Heart left ventricle (tissue), 16 donors: ENCODE results near the gene LCN1. TPM values are rescaled to one million over a fixed set of nuclear protein-coding genes. Genes with fewer than 3 reads are reported as not detected.
"Not testable (repeated sequence)": the region's sequence is repeated elsewhere in the genome, so short reads cannot be mapped to it uniquely, and the experiment has no call there.

Experiments used
- ATAC-seq, 4 donors: fragments of 200-7000 bp; cut with Tn5 transposase; one replicate each; pipeline ENCODE4 v1.9.1; 2020 to 2022; ENCODE audit warnings: moderate library complexity in 4 of 4, mild to moderate bottlenecking in 3 of 4, moderate number of reproducible peaks in 1 of 4
- DNase-seq, 5 donors: peaks; one replicate each; pipeline ENCODE4 v3.0.0-alpha.2; 2020
- H3K27ac ChIP-seq, 12 donors: fragments of 200-600 bp; sonication (generic) in 4 of 12; one replicate each; pipeline versions ENCODE4 v1.5.0 to v1.8.0; 2016 to 2022; ENCODE audit warnings: mild to moderate bottlenecking in 2 of 12
- H3K27me3 ChIP-seq, 9 donors: fragments of 200-600 bp; sonication (generic) in 2 of 9; one replicate each; pipeline versions ENCODE4 v1.5.1 to v1.8.0; 2016 to 2022; ENCODE audit warnings: mild to moderate bottlenecking in 3 of 9
- H3K36me3 ChIP-seq, 9 donors: fragments of 200-600 bp; sonication (generic) in 2 of 9; one replicate each; pipeline versions ENCODE4 v1.5.0 to v1.8.0; 2018 to 2022; ENCODE audit warnings: mild to moderate bottlenecking in 2 of 9
- H3K4me1 ChIP-seq, 12 donors: fragments of 200-600 bp; sonication (generic) in 4 of 12; one replicate each; pipeline versions ENCODE4 v1.5.0 to v1.8.0; 2016 to 2022; ENCODE audit warnings: mild to moderate bottlenecking in 3 of 12
- H3K4me3 ChIP-seq, 12 donors: fragments of 200-600 bp; sonication (generic) in 4 of 12; one replicate each; pipeline versions ENCODE4 v1.5.0 to v1.8.0; 2017 to 2022; ENCODE audit warnings: mild to moderate bottlenecking in 9 of 12, moderate library complexity in 4 of 12
- H3K9me3 ChIP-seq, 12 donors: fragments of 200-600 bp; sonication (generic) in 4 of 12; one replicate each; pipeline versions ENCODE4 v1.5.0 to v1.8.0; 2016 to 2022; ENCODE audit warnings: mild to moderate bottlenecking in 1 of 12
- POLR2A ChIP-seq, 2 donors: fragments of 450-650 bp; IDR thresholded peaks; one replicate each; pipeline ENCODE4 v1.6.1; 2017; ENCODE audit warnings: antibody characterized with exemption in 2 of 2, mild to moderate bottlenecking in 2 of 2, moderate library complexity in 2 of 2
- WGBS, 4 donors: extraction: QIAGEN DNeasy Blood & Tissue Kit in 2 of 4; methylation state at CpG; one replicate each; pipeline versions ENCODE4 v1.1.5 to v1.1.7; 2013 to 2018; 5-methylcytosine and 5-hydroxymethylcytosine counted together
- intact Hi-C, 10 donors: fragments of 100-400 bp; cut with DNase I; formaldehyde crosslinking; loops; one replicate each; pipeline versions ENCODE4 v1.11.1 to v1.14.2; 2022
- polyA plus RNA-seq, 2 donors: library from polyadenylated mRNA; stranded (reverse); fragments of 200-250 nt; gene quantifications; one replicate each; pipeline ENCODE4 v1.2.3, GENCODE V29; 2013
- total RNA-seq, 9 donors: library from RNA; depleted of rRNA in 2 of 9; stranded (reverse); fragments of >200 nt in 2 of 9; fragmentation: NEBNext Ultra II Directional in 3 of 9; extraction: Animal tissue kit (Norgen Biotek cat#: 25700) in 3 of 9; gene quantifications; one replicate each; pipeline versions ENCODE4 v1.1.0 to v1.2.4, GENCODE V29; 2016 to 2023
- TF ChIP-seq, protein P1 (sequence below), 12 donors: fragments of 200-600 bp; sonication (generic) in 4 of 12; IDR thresholded peaks; one replicate each; pipeline versions ENCODE4 v1.5.0 to v1.8.0; 2018 to 2022; ENCODE audit warnings: antibody characterized with exemption in 12 of 12, mild to moderate bottlenecking in 5 of 12
- donor health status: ischemic (EF 13 %, LVEDD 7.1; RV severe dilation, severe dysfunction).
- donor health status: healthy with polysubstance abuse.
- donor health status: DM: no; HTN: yes; CAD: no.
- donor health status: DM: no; HTN: no; CAD: no.
- donor health status: ischemic (EF 25% LVEDD 6.9; RV normal size, moderate dysfunction).
- donor health status: ischemic (EF 25% LVEDD 5.7; RV mildly dilated, moderate dysfunction).
- donor health status: healthy.
- donor health status: DM: yes; HTN: yes; CAD: no.
- donor health status: ischemic (EF 35%, LVEDD 5.7; RV mildly dilated, moderate dysfunction).
- donor health status: nonischemic (EF 11% LVEDD 7.7; RV severe dilation, severe dysfunction).
- donor health status: DM: yes; HTN: yes; CAD: no.
- donor health status: PGD.
- donor health status: ischemic (EF 29% LVEDD 5.4; RV normal size, mild dysfunction).
- donor health status: nonischemic (EF 23%, LVEDD 6.1; RV moderate dilation, normal function).

The LCN1 gene
- total and polyA plus RNA-seq, 11 donors = 0.33 to 0.50 (median 0.37) TPM; not detected in 8

GRCh38 chr9:135544981-135545635 lies 23.9 kb downstream of the LCN1 start:
- no peak for TF ChIP-seq POLR2A (IDR thresholded peaks at IDR 0.05)
- TF ChIP-seq, protein P1, sequence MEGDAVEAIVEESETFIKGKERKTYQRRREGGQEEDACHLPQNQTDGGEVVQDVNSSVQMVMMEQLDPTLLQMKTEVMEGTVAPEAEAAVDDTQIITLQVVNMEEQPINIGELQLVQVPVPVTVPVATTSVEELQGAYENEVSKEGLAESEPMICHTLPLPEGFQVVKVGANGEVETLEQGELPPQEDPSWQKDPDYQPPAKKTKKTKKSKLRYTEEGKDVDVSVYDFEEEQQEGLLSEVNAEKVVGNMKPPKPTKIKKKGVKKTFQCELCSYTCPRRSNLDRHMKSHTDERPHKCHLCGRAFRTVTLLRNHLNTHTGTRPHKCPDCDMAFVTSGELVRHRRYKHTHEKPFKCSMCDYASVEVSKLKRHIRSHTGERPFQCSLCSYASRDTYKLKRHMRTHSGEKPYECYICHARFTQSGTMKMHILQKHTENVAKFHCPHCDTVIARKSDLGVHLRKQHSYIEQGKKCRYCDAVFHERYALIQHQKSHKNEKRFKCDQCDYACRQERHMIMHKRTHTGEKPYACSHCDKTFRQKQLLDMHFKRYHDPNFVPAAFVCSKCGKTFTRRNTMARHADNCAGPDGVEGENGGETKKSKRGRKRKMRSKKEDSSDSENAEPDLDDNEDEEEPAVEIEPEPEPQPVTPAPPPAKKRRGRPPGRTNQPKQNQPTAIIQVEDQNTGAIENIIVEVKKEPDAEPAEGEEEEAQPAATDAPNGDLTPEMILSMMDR (IDR thresholded peaks at IDR 0.05) = no peak
- WGBS, 4 donors = 75 to 90% (median 83%) methylated on average over 18 of the region's 18 CpGs
- DNase-seq (no peak), ATAC-seq (no peak)
- no peaks in the 10 kb centered on the region for H3K4me1 ChIP-seq
- H3K27ac ChIP-seq = no peak overlapping the region
- intact Hi-C loops = no loop called here
- no peaks in the 10 kb centered on the region for H3K9me3 ChIP-seq
- H3K27me3 ChIP-seq = peaks cover 0 to 4% (median 0%) of the 10 kb centered on the region in 9 donors
- no peak overlapping the region for H3K4me3 ChIP-seq
- no peaks in the 10 kb centered on the region for H3K36me3 ChIP-seq

DNA sequence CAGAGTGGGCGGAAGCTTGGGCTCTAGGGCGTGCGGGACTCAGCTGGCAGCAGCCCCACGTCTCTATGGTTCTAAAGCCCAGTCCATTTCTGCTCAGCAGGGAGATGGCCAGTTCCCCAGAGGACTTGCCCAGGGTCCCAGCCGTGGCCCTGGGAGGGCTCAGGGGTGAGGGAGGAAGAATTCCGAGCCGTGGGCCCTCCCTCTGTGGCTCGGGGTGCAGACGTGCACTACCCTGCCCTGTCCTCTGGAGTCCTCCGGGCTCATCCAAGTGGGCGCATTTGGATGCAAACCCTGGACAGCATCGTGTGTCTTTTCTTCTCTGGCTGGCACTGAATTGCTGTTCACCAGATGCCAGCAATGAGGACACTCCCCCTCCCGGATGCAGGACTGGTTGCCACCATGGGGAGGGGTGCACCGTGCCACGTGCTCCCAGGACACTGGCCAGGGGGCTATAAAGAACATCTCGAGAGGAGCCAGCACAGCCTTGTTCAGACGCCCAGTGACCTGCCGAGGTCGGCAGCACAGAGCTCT lies 24.5 kb downstream of the LCN1 start, which contains the start of gene OBP2A:
Gene OBP2A, plus strand, starts transcription at position 481 of the 531 bp plus-strand sequence. CDS start 55 bp downstream, outside the sequence.
- H3K4me3 ChIP-seq, H3K27me3 ChIP-seq, ATAC-seq, H3K36me3 ChIP-seq, H3K4me1 ChIP-seq, H3K9me3 ChIP-seq, H3K27ac ChIP-seq, intact Hi-C loops, DNase-seq: not testable (repeated sequence)
- 75 to 80% (median 78%) methylated on average over 7 to 15 of the region's 19 CpGs for WGBS, 4 donors

DNA sequence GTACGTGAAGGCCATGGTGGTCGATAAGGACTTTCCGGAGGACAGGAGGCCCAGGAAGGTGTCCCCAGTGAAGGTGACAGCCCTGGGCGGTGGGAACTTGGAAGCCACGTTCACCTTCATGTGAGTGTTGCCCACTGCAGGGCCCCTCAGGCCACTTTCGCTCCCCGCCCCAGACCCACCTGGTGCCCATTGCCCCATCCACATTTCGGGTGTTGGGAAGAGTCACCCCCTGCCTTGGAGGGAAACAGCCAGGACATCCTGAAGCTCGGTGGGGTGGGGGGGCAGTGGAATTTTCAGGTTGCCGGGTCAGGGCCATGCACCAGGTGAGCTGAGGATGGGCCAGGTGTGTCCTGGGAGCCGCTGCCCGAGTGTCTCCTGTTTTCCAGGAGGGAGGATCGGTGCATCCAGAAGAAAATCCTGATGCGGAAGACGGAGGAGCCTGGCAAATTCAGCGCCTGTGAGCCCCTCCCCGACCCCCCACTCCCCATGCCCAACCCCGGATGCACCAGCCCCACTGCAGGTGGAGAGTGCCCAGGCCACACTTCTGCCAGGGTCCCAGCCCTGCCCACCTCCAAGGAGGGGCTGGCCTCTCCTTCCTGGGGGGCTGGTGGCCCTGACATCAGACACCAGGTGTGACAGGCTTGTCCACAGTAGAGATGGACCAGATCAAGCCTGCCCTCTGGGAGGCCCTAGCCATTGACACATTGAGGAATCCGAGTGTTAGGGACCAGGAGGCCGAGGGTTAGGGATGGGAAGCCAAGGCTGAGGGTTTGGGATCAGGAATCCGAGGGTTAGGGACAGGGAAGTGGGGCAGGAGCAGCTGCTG lies 25.8 kb downstream of the LCN1 start:
- 85 to 94% (median 89%) methylated on average over 2 to 20 of the region's 21 CpGs for whole genome bisulfite sequencing, 4 donors
- H3K4me1 ChIP-seq, H3K36me3 ChIP-seq, intact Hi-C loops, H3K27me3 ChIP-seq, H3K27ac ChIP-seq, DNase-seq, H3K4me3 ChIP-seq, ATAC-seq, H3K9me3 ChIP-seq: not testable (repeated sequence)

DNA sequence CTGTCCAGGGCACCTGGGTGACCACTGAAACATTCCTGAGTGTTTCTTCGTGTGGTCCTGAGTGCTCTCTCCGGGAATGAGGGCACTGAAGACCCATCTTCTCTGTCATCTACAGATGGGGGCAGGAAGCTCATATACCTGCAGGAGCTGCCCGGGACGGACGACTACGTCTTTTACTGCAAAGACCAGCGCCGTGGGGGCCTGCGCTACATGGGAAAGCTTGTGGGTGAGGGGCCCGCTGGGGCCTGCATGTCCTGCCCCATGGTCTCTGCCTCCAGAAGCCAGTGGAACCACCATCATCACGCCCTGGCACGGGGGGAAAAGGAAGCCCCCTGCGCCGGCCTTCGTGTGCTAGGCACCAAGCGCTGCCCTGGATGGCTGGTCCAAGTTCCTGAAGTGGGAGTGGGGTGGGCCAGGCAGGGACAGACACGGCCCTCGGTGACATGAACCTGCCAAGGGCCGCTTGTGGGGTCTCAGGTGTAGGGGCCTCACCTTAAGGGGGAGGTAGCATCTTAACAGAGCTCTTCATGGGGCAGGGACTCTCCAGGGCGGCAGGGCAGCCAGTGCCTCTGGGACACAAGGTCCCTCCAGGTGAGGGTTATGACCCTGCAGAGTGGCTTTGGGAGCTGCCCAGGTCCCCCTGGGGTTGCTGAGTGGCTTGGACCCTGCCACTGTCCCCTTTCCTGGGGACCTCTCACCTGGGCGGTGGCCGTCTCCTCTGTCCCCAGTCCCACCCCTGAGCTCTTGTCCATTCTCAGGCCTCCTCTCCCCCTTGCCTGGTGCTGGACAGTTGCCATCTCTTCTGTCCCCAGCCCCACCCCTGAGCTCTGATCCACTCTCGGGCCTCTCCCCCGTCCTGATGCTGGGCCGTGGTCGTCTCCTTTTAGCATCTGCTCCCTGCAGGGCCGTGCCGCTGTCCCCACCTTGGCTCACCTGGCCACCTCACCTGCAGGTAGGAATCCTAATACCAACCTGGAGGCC lies 26.8 kb downstream of the LCN1 start:
- TF ChIP-seq, protein P1 (IDR thresholded peaks at IDR 0.05) = no peak
- TF ChIP-seq POLR2A (IDR thresholded peaks at IDR 0.05) = no peak
- no peak for ATAC-seq
- intact Hi-C loops = no loop called here
- Histone ChIP-seq H3K27me3 (no peaks in the 10 kb centered on the region), H3K9me3 (no peaks in the 10 kb centered on the region), H3K27ac (no peak overlapping the region), H3K4me1 (no peaks in the 10 kb centered on the region), H3K4me3 (no peak overlapping the region), H3K36me3 (no peaks in the 10 kb centered on the region)
- 71 to 81% (median 77%) methylated on average over 17 to 28 of the region's 28 CpGs for WGBS, 4 donors
- DNase-seq = no peak

DNA sequence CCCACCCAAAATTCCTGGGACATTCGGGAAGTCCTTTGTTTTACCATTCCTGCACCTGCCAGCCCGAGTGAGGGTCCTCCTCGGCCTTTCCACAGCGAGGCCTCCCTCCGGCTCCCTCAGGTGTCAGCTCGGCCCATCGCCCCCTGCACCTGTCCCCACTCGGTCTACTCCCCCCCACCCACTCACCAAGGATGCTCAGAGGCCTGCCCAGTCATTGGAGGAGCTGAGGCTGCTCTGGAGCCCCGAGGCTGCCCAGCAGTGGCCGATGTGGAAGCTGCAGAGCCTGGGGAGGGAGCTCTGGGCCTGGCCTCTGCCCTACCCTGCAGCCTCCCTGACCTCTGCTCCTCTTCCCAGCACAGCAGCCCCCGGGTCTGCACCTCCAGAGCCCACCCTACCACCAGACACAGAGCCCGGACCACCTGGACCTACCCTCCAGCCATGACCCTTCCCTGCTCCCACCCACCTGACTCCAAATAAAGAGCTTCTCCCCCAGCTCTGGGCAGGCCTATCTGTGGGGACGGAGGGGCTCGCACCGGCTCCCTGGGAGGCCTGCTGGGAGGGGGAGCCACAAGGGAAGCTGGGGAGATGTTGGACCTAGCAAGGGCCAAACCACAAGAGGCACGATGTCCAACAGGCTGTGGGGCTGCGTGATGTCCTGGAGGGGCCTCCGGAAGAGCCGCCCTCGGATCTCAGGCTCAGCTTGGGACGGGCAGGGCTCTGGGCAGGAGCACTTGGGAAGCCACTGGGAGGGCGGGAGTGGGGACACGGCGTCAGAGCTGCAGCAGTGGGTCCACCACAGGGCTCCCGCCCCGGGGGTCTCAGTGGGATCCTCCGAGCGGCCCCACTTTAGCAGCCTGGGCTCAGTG lies 28.5 kb downstream of the LCN1 start:
- H3K4me1 ChIP-seq, H3K4me3 ChIP-seq, H3K36me3 ChIP-seq, intact Hi-C loops, ATAC-seq, H3K27me3 ChIP-seq, H3K27ac ChIP-seq, DNase-seq, H3K9me3 ChIP-seq: not testable (repeated sequence)
- 79 to 84% (median 81%) methylated on average over 10 to 28 of the region's 28 CpGs for WGBS, 4 donors
